ENCODE measurements around the gene C15orf39.

GRCh38 chr15:75230016-75230343 lies 28.3 kb downstream of the C15orf39 start:
- TF ChIP-seq, protein P1, sequence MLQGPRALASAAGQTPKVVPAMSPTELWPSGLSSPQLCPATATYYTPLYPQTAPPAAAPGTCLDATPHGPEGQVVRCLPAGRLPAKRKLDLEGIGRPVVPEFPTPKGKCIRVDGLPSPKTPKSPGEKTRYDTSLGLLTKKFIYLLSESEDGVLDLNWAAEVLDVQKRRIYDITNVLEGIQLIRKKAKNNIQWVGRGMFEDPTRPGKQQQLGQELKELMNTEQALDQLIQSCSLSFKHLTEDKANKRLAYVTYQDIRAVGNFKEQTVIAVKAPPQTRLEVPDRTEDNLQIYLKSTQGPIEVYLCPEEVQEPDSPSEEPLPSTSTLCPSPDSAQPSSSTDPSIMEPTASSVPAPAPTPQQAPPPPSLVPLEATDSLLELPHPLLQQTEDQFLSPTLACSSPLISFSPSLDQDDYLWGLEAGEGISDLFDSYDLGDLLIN (CRISPR knock-in tag; IDR thresholded peaks at IDR 0.05; ENCODE audit: borderline replicate concordance): no peak
- TF ChIP-seq CENPBD1 (CRISPR knock-in tag; IDR thresholded peaks at IDR 0.05; ENCODE audit: borderline replicate concordance, low read depth): no peak
- TF ChIP-seq ZBTB1 (CRISPR knock-in tag; IDR thresholded peaks at IDR 0.05; ENCODE audit: borderline replicate concordance): no peak
- TF ChIP-seq SSRP1 (CRISPR knock-in tag; IDR thresholded peaks at IDR 0.05): no peak
- TF ChIP-seq CREM (IDR thresholded peaks at IDR 0.05): no peak
- TF ChIP-seq CREM (CRISPR knock-in tag; IDR thresholded peaks at IDR 0.05): no peak
- TF ChIP-seq RBFOX2 (IDR thresholded peaks at IDR 0.05; ENCODE audit: low read depth, low read length): no peak
- TF ChIP-seq GTF3A (CRISPR knock-in tag; conservative IDR thresholded peaks at IDR 0.05): no peak
- TF ChIP-seq NR2F6 (IDR thresholded peaks at IDR 0.05): no peak
- no peak for TF ChIP-seq NR2F6 (CRISPR knock-in tag; IDR thresholded peaks at IDR 0.05)
- TF ChIP-seq RFX5 (IDR thresholded peaks at IDR 0.05; ENCODE audit: low read depth, low read length): no peak
- TF ChIP-seq, protein P2, sequence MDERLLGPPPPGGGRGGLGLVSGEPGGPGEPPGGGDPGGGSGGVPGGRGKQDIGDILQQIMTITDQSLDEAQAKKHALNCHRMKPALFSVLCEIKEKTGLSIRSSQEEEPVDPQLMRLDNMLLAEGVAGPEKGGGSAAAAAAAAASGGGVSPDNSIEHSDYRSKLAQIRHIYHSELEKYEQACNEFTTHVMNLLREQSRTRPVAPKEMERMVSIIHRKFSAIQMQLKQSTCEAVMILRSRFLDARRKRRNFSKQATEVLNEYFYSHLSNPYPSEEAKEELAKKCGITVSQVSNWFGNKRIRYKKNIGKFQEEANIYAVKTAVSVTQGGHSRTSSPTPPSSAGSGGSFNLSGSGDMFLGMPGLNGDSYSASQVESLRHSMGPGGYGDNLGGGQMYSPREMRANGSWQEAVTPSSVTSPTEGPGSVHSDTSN (CRISPR knock-in tag; IDR thresholded peaks at IDR 0.05): no peak
- no peak for TF ChIP-seq TBL1XR1 (IDR thresholded peaks at IDR 0.05; ENCODE audit: borderline replicate concordance, low read length, partially characterized antibody)
- TF ChIP-seq RARG (CRISPR knock-in tag; IDR thresholded peaks at IDR 0.05; ENCODE audit: low read depth): no peak
- TF ChIP-seq, protein P3, sequence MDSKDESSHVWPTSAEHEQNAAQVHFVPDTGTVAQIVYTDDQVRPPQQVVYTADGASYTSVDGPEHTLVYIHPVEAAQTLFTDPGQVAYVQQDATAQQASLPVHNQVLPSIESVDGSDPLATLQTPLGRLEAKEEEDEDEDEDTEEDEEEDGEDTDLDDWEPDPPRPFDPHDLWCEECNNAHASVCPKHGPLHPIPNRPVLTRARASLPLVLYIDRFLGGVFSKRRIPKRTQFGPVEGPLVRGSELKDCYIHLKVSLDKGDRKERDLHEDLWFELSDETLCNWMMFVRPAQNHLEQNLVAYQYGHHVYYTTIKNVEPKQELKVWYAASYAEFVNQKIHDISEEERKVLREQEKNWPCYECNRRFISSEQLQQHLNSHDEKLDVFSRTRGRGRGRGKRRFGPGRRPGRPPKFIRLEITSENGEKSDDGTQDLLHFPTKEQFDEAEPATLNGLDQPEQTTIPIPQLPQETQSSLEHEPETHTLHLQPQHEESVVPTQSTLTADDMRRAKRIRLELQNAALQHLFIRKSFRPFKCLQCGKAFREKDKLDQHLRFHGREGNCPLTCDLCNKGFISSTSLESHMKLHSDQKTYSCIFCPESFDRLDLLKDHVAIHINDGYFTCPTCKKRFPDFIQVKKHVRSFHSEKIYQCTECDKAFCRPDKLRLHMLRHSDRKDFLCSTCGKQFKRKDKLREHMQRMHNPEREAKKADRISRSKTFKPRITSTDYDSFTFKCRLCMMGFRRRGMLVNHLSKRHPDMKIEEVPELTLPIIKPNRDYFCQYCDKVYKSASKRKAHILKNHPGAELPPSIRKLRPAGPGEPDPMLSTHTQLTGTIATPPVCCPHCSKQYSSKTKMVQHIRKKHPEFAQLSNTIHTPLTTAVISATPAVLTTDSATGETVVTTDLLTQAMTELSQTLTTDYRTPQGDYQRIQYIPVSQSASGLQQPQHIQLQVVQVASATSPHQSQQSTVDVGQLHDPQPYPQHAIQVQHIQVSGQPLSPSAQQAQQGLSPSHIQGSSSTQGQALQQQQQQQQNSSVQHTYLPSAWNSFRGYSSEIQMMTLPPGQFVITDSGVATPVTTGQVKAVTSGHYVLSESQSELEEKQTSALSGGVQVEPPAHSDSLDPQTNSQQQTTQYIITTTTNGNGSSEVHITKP (CRISPR knock-in tag; IDR thresholded peaks at IDR 0.05; ENCODE audit: low read depth): no peak
- TF ChIP-seq TP53 (CRISPR knock-in tag; conservative IDR thresholded peaks at IDR 0.05): no peak

Measured in HepG2 (cell line).